22Rv1 (cell line): ENCODE results near the gene KRT33B.

ENCODE experiments used
- H3K27ac ChIP-seq: fragments of 450-650 bp; 2 replicates; pipeline ENCODE4 v1.5.1; 2017
- CTCF ChIP-seq: fragments of 450-650 bp; IDR thresholded peaks from 2 replicates; pipeline ENCODE4 v1.5.1; 2017; ENCODE audit warnings: mild to moderate bottlenecking
- ZFX ChIP-seq: fragments of 450-650 bp; IDR thresholded peaks from 2 replicates; pipeline ENCODE4 v1.6.1; 2017; ENCODE audit warnings: antibody characterized with exemption, borderline replicate concordance

The KRT33B gene

DNA sequence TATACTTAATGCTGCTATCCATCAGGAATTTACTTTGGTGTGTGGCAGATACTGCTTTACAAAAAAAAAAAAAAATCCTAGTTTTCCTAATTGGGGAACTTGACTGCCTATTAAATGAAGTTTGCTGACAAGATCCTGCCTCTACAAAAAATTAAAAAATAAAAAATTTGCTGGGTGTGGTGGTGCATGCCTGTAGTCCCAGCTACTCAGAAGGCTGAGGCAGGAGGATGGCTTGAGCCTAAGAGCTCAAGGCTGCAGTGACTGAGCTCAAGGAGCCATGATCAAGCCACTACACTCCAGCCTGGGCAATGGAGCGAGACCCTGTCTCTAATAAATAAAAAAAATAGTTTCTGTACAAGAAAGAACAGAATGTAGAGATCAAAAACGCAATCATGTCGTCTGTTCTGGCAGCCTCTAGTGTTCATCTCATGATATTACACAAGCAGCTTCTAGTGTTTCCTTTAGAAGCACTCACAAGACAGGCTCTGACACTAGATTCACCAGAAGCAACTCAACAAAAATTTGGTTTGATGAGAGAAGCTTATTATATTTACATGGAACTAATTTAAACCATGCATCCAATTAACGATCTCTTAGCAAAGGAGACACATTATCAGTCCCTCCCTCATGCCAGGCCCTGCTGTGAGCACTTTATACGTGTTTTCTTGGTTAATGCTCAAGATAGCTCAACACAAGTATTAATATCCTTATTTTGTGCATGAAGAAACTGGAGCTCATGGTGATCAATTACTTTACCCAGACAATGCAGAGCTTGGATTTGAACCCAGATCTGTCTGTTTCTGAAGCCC is 47.3 kb downstream of the KRT33B start:
- TF ChIP-seq CTCF (peak; percentile 81), ZFX (no peak)

DNA sequence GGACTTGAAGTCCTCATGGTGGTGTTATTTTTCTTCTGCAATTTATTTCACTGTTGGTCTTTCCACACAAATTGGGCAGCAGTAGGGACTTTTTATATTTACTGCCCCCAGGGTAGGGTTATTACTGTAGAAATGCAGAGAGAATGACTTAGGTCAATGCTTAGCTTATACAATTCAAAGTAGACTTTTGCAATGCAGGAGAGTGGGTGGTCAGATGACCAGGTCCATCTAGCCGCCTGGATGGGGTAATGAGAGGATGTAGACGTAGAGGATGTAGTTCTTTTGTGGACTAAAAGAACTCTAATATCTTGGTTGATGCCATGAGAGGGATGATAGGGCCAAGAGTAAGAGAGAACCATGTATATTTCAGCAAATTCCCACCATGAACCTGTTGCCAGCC is 51.4 kb downstream of the KRT33B start:
- H3K27ac ChIP-seq = no peak overlapping the region
- TF ChIP-seq ZFX = no peak
- no peak for TF ChIP-seq CTCF

More for the DNA sequence above, 47.3 kb downstream of the KRT33B start:
- H3K27ac ChIP-seq = no peak overlapping the region

GRCh38 chr17:41315814-41316445 is 53.7 kb downstream of the KRT33B start:
- H3K27ac ChIP-seq = no peak overlapping the region
- TF ChIP-seq ZFX (no peak), CTCF (no peak)

DNA sequence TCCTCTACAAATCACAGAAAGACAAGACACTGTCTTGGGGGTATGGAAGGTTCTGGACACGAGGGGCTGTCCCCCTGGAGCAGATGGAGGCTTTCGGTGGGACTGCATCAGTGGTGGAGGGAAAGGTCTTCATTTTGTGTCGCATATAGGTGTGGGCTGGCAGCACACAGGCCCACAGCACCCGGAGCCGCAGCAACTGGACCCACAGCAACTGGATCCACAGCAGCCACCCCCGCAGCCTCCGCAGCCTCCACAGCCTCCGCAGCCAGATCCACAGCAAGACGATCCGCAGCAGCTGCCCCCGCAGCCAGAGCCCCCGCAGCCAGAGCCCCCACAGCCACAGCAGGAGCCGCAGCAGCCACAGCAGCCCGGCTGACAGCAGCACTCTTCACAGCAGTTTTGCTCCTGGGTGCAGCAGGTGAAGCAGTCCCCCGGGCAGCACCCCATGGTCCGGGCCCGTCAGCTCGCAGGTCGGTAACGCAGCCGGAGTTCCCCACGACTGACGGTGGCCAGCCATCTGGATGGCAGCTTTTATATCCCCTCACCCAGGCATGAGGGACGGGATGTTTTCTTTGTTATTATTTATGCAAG is 54.3 kb downstream of the KRT33B start, which contains the start of gene KRTAP17-1:
Gene KRTAP17-1 (minus strand): TSS at position 507 of the 591 bp plus-strand sequence. CDS start 60 bp downstream, at position 447.
- H3K27ac ChIP-seq = no peak within 1 kb of the TSS
- TF ChIP-seq CTCF (no peak), ZFX (no peak)
